Suprapubic skin (tissue), 3 donors: ENCODE results near the gene TSPO2.

ENCODE experiments used
- CTCF ChIP-seq, 2 donors: fragments of 200-600 bp in 1 of 2; fragments of 450-650 bp in 1 of 2; sonication (generic) in 1 of 2; IDR thresholded peaks; one replicate each; pipeline ENCODE4 v1.5.1; 2016 to 2019; ENCODE audit warnings: antibody characterized with exemption in 2 of 2, mild to moderate bottlenecking in 1 of 2, moderate library complexity in 1 of 2
- POLR2A ChIP-seq, 2 donors: fragments of 450-650 bp; IDR thresholded peaks; one replicate each; pipeline ENCODE4 v1.6.1; 2017; ENCODE audit warnings: antibody characterized with exemption in 2 of 2, mild to moderate bottlenecking in 2 of 2, moderate library complexity in 2 of 2

- TF ChIP-seq CTCF (IDR thresholded peaks at IDR 0.05) (no peak), POLR2A (IDR thresholded peaks at IDR 0.05) (no peak)
Observed at GRCh38 chr6:41000248-41000647, 42.0 kb upstream of the TSPO2 start.
